PC-9 (cell line): ENCODE measurements around the gene HIKESHI.

Experiments
- CTCF ChIP-seq: fragments of 200-600 bp; sonication (generic); conservative IDR thresholded peaks from 2 replicates; pipeline ENCODE4 v1.6.1; 2017; ENCODE audit warnings: mixed run types, antibody characterized with exemption, mild to moderate bottlenecking, moderate library complexity
- EZH2 ChIP-seq: fragments of 200-600 bp; sonication (generic); IDR thresholded peaks from 2 replicates; pipeline ENCODE4 v1.8.0; 2017; ENCODE audit warnings: antibody characterized with exemption, low read depth

GRCh38 chr11:86377972-86378371 lies 75.9 kb downstream of the HIKESHI start:
- TF ChIP-seq CTCF (no peak), EZH2 (no peak)
